MG63 (cell line): ENCODE measurements around the gene FAT4. TPM values are rescaled to one million over a fixed set of nuclear protein-coding genes. Genes with fewer than 3 reads are reported as not detected.

Source experiments
- DNase-seq: peaks from one replicate; pipeline ENCODE4 v3.0.0-alpha.2; 2020
- H3K27me3 ChIP-seq: fragments of 250-450 bp; sonication (Bioruptor Pico); 2 replicates; pipeline ENCODE4 v1.5.1; 2020; ENCODE audit warnings: mild to moderate bottlenecking, moderate library complexity
- H3K36me3 ChIP-seq: fragments of 250-450 bp; sonication (Bioruptor Pico); 2 replicates; pipeline ENCODE4 v1.5.1; 2020; ENCODE audit warnings: mild to moderate bottlenecking, moderate library complexity
- H3K4me3 ChIP-seq: fragments of 250-450 bp; sonication (Bioruptor Pico); 2 replicates; pipeline ENCODE4 v1.5.1; 2020; ENCODE audit warnings: mild to moderate bottlenecking, moderate library complexity
- H3K9me3 ChIP-seq: fragments of 250-450 bp; sonication (Bioruptor Pico); 2 replicates; pipeline ENCODE4 v1.5.1; 2020; ENCODE audit warnings: mild to moderate bottlenecking, moderate library complexity
- total RNA-seq: library from RNA; depleted of rRNA; stranded (reverse); fragments of >200 nt; shearing (Covaris generic); gene quantifications from 2 replicates; pipeline ENCODE4 v1.2.3, GENCODE V29; 2014; ENCODE audit warnings: low replicate concordance

Gene FAT4
- total RNA-seq, 1 experiment from 2014 or later, result 5.6 TPM

- Histone ChIP-seq H3K4me3 (peak overlapping the region; percentile 88), H3K36me3 (peaks cover 18% of the 10 kb centered on the region), H3K27me3 (no peaks in the 10 kb centered on the region; the same call in 1 of the 2 replicates), H3K9me3 (no peaks in the 10 kb centered on the region)
- no peak for DNase-seq
Observed at GRCh38 chr4:125313989-125314667, 627 bp upstream of the FAT4 start.

GRCh38 chr4:125315576-125316400 lies 1.0 kb downstream of the FAT4 start:
- H3K9me3 ChIP-seq, result no peaks in the 10 kb centered on the region
- H3K36me3 ChIP-seq, result peaks cover 31% of the 10 kb centered on the region
- DNase-seq, result peak; percentile 61
- peak overlapping the region; percentile 88 for H3K4me3 ChIP-seq
- H3K27me3 ChIP-seq, result no peaks in the 10 kb centered on the region; the same call in 1 of the 2 replicates

DNA sequence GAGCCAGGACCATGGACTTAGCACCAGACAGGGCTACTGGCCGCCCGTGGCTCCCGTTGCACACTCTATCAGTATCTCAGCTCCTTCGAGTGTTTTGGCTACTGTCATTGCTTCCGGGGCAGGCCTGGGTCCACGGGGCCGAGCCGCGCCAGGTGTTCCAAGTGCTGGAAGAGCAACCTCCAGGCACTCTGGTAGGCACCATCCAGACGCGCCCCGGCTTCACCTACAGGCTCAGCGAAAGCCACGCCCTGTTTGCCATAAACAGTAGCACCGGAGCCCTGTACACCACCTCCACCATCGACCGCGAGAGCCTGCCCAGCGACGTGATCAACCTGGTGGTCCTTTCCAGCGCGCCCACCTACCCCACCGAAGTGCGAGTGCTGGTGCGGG lies 1.6 kb downstream of the FAT4 start:
- H3K9me3 ChIP-seq, result no peaks in the 10 kb centered on the region
- peaks cover 35% of the 10 kb centered on the region for H3K36me3 ChIP-seq
- H3K4me3 ChIP-seq, result peak overlapping the region; percentile 88
- peak; percentile 31 for DNase-seq
- H3K27me3 ChIP-seq, result no peaks in the 10 kb centered on the region

DNA sequence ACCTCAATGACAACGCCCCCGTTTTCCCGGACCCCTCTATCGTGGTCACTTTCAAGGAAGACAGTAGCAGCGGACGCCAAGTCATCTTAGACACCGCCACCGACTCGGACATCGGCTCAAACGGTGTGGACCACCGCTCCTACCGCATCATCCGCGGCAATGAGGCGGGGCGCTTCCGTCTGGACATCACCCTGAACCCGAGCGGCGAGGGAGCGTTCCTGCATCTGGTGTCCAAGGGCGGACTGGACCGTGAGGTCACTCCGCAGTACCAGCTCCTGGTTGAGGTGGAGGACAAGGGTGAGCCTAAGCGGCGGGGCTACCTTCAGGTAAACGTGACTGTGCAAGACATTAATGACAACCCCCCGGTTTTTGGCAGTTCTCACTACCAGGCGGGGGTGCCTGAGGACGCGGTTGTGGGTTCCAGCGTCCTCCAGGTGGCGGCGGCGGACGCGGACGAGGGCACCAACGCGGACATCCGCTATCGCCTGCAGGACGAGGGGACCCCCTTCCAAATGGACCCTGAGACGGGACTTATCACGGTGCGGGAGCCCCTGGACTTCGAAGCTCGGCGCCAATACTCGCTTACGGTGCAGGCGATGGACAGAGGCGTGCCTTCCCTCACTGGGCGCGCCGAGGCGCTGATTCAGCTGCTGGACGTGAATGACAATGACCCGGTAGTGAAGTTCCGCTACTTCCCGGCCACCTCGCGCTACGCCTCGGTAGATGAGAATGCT lies 2.2 kb downstream of the FAT4 start:
- Histone ChIP-seq H3K9me3 (no peaks in the 10 kb centered on the region), H3K4me3 (peak overlapping the region; percentile 88), H3K36me3 (peaks cover 35% of the 10 kb centered on the region), H3K27me3 (no peaks in the 10 kb centered on the region)
- DNase-seq, result peak; percentile 41

DNA sequence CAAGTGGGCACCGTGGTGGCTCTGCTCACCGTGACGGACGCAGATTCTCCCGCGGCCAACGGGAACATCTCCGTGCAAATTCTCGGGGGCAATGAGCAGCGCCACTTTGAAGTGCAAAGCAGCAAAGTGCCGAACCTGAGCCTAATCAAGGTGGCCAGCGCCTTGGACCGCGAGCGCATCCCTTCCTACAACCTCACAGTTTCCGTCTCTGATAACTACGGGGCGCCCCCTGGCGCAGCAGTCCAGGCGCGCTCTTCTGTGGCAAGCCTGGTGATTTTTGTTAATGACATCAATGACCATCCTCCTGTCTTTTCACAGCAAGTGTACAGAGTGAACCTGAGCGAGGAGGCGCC lies 2.7 kb downstream of the FAT4 start:
- peaks cover 35% of the 10 kb centered on the region for H3K36me3 ChIP-seq
- H3K27me3 ChIP-seq, result no peaks in the 10 kb centered on the region
- H3K9me3 ChIP-seq, result no peaks in the 10 kb centered on the region
- peak overlapping the region; percentile 88 for H3K4me3 ChIP-seq
- peak; percentile 41 for DNase-seq

DNA sequence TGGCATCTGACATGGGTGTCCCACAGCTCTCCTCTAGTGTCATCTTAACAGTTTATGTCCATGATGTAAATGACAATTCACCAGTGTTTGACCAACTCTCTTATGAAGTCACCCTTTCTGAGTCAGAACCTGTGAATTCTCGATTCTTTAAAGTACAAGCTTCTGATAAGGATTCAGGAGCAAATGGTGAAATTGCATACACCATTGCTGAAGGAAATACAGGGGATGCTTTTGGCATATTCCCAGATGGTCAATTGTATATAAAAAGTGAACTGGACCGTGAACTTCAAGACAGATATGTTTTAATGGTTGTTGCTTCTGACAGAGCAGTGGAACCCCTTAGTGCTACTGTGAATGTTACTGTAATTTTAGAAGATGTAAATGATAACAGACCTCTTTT lies 4.6 kb downstream of the FAT4 start:
- no peak for DNase-seq
- no peak overlapping the region for H3K4me3 ChIP-seq
- H3K9me3 ChIP-seq, result no peaks in the 10 kb centered on the region
- peaks cover 35% of the 10 kb centered on the region for H3K36me3 ChIP-seq
- no peaks in the 10 kb centered on the region for H3K27me3 ChIP-seq

DNA sequence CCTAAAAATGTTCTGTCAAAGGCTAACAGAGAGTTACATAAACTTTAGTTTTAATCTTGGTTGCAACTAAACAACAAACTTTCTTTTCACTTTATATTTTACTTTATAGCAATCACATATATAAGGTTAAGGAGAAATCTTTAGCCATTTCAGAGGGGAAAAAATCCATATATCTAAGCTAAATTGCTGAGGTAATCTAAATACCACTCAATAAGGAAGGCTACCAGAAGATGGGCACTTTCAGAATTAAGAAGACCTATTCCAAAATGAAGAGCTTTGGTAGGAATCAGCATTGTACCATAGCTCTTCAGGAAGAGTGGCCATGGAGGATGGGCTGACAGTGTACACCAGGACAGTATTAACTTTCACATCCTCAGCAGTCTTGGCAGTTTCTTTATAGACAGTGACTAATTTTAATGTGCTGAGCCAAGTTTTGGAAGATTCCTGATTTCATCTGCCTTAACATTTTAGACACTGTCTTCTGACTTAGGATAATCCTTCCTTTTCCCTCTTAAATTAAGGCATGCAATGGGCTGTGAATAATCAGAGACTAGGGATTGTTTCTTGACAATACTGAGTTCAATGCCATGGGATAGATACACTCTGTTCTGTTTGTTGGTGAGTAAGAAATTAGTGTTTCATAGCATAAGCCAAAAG lies 7.1 kb downstream of the FAT4 start:
- Histone ChIP-seq H3K4me3 (peak overlapping the region; percentile 10), H3K36me3 (peaks cover 35% of the 10 kb centered on the region), H3K9me3 (no peaks in the 10 kb centered on the region), H3K27me3 (no peaks in the 10 kb centered on the region)
- peak; percentile 56 for DNase-seq

DNA sequence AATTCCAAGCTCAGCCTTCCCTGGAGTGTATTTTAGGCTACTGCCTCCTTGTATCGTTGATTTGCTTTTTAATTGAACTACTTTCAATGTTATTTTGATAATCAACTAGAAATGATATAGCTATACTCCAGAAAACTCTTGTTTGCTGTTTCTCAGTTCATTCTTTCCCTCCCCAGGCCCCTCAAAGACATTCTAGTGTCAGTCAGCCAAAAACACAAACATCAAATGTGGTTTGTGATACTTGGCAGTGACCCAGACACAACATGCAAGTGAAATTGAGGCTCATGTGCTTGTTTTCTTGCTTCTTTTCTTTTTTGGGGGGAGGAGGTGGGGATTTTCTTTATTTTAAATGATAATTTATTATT lies 7.6 kb downstream of the FAT4 start:
- H3K27me3 ChIP-seq, result no peaks in the 10 kb centered on the region
- H3K36me3 ChIP-seq, result peaks cover 32% of the 10 kb centered on the region
- peak; percentile 33 for DNase-seq

GRCh38 chr4:125323654-125324053 lies 8.9 kb downstream of the FAT4 start:
- H3K9me3 ChIP-seq, result no peaks in the 10 kb centered on the region
- no peak overlapping the region; the same call in 1 of the 2 replicates for H3K4me3 ChIP-seq
- DNase-seq, result peak; percentile 64
- H3K27me3 ChIP-seq, result no peaks in the 10 kb centered on the region
- peaks cover 19% of the 10 kb centered on the region for H3K36me3 ChIP-seq

More for the DNA sequence above, 7.6 kb downstream of the FAT4 start:
- peak overlapping the region; percentile 10 for H3K4me3 ChIP-seq
- H3K9me3 ChIP-seq, result no peaks in the 10 kb centered on the region

- no peak for DNase-seq
- no peak overlapping the region for H3K4me3 ChIP-seq
- H3K36me3 ChIP-seq, result peaks cover 4% of the 10 kb centered on the region
- no peaks in the 10 kb centered on the region for H3K27me3 ChIP-seq
- no peaks in the 10 kb centered on the region for H3K9me3 ChIP-seq
Observed at GRCh38 chr4:125325733-125326132, 11.0 kb downstream of the FAT4 start.

DNA sequence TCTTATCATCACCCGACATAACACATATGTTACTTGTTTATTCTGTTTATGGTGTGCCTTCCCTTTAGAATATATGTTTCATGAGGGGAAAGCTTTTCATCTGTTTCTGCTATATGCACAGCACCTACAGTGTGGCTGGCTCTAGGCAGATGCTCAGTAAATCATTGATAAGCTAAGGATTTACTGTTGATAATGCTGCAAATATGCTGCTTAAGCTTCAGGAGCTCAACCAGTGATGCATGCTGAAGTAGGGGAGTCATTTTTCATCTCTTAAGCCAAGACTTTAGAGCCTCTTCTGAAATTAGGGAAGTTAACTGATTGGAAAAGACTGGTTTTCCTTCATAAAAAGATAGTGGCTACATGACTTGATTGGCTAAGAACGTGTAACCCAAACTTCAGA lies 16.4 kb downstream of the FAT4 start:
- no peaks in the 10 kb centered on the region for H3K27me3 ChIP-seq
- H3K36me3 ChIP-seq, result no peaks in the 10 kb centered on the region
- no peak for DNase-seq
- no peak overlapping the region for H3K4me3 ChIP-seq
- H3K9me3 ChIP-seq, result no peaks in the 10 kb centered on the region

DNA sequence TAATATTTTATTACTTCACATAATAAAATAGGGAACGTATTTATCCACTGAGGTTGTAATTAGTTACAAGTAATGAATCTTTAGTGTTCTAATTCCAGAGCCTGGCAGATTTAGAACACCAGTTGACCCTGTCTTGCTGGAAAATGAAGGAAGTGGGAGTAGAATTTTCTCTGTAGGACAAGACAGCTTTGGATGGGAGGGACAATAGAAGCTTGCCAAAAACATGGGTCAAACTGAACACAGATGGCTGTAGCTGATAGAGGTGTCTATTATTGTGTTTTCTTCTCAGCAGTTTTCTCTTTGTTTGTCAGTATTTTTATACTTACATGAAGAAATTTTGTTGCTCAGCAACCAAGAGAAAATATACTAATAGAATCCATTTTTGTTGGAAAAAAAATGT lies 20.2 kb downstream of the FAT4 start:
- H3K36me3 ChIP-seq, result no peaks in the 10 kb centered on the region
- no peak for DNase-seq
- no peak overlapping the region for H3K4me3 ChIP-seq
- no peaks in the 10 kb centered on the region for H3K9me3 ChIP-seq
- H3K27me3 ChIP-seq, result no peaks in the 10 kb centered on the region

DNA sequence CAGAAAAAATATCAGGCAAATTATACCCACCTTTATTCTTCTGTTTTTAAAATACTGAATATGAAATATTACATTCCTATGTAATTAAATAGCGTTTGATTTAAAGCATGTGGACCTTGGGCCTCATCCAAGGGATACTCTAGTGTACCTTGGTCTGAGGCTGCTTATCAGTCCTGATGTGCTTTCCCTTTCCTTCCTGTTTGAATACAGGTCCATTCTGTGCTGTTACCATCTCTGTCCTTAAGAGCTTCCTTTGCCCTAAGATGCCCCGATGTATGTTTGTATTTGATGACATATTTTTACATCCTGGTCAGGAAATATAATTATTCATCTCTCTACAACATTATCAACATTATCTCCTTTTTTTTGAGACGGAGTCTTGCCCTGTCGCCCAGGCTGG lies 24.1 kb downstream of the FAT4 start:
- no peaks in the 10 kb centered on the region for H3K36me3 ChIP-seq
- H3K27me3 ChIP-seq, result no peaks in the 10 kb centered on the region
- DNase-seq, result no peak
- H3K4me3 ChIP-seq, result no peak overlapping the region
- no peaks in the 10 kb centered on the region for H3K9me3 ChIP-seq

DNA sequence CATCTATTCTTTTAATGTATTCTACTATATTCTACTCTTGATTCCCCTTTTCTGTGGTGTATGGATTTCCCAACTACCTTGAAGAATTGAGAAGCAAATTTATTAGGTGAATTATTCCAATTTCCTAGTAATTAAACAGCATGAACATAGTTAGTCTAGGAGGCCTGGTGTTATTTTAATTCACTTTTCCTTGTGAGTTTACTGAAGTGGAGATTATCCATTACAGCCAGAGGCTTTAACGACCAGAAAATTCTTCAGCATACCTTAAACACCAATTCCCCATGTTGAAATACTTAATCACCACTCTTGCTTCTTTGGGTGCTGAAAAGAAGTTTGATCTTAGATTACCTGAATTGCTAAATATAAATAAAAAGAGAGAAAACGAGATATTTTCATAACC lies 29.4 kb downstream of the FAT4 start:
- no peak overlapping the region for H3K4me3 ChIP-seq
- H3K27me3 ChIP-seq, result no peaks in the 10 kb centered on the region
- no peak for DNase-seq
- no peaks in the 10 kb centered on the region for H3K36me3 ChIP-seq
- H3K9me3 ChIP-seq, result no peaks in the 10 kb centered on the region

- Histone ChIP-seq H3K9me3 (no peaks in the 10 kb centered on the region), H3K36me3 (no peaks in the 10 kb centered on the region; the same call in 1 of the 2 replicates), H3K27me3 (no peaks in the 10 kb centered on the region), H3K4me3 (no peak overlapping the region)
- DNase-seq, result no peak
Observed at GRCh38 chr4:125346616-125347015, 31.9 kb downstream of the FAT4 start.

- Histone ChIP-seq H3K9me3 (no peaks in the 10 kb centered on the region), H3K36me3 (no peaks in the 10 kb centered on the region; the same call in 1 of the 2 replicates), H3K4me3 (no peak overlapping the region), H3K27me3 (no peaks in the 10 kb centered on the region)
- no peak for DNase-seq
Observed at GRCh38 chr4:125350470-125351135, 35.8 kb downstream of the FAT4 start.
